ENCODE measurements around the gene SPIRE2. TPM values are rescaled to one million over a fixed set of nuclear protein-coding genes. Genes with fewer than 3 reads are reported as not detected.
A peak's percentile ranks its signal among the peaks of the same experiment; 100 is the strongest.

SPIRE2 gene
- total RNA-seq, 5 donors from 2014 or later (not counting 1 experiment from before 2014, with no cell fraction given): 0.23 to 1.1 (median 0.56) TPM; not detected in 1

GRCh38 chr16:89908236-89908635 lies 80.0 kb downstream of the SPIRE2 start:
- H3K4me3 ChIP-seq (ENCODE audit: control insufficient read depth in 1 of 2, extremely low read depth in 1 of 2, low read length in 1 of 2): no peak overlapping the region
- no peaks in the 10 kb centered on the region for H3K9me3 ChIP-seq
- peaks cover 6 to 42% of the 10 kb centered on the region in 2 donors for H3K36me3 ChIP-seq (ENCODE audit: control insufficient read depth in 2 of 2, extremely low read depth in 1 of 2, insufficient read depth in 1 of 2, low read length in 1 of 2)
- ATAC-seq (replicated peaks in 1 of 4) (no peak), DNase-seq (no peak)
- Mint-ChIP-seq H3K4me3 (no peak overlapping the region), H3K36me3 (peaks cover 25% of the 10 kb centered on the region), H3K27ac (no peak overlapping the region), H3K27me3 (no peaks in the 10 kb centered on the region), H3K9me3 (no peaks in the 10 kb centered on the region), H3K4me1 (peaks cover 0 to 6% (median 0%) of the 10 kb centered on the region in 3 donors)
- POLR2A ChIA-PET: interaction anchor here in 1 of 2 donors (0.6 kb wide), 2 partner anchors 27 to 194 kb away, joined by 3 to 4 read pairs; no protein-coding TSS in a partner anchor
- H3K4me1 ChIP-seq (ENCODE audit: control insufficient read depth in 1 of 2, extremely low read depth in 1 of 2, insufficient read depth in 2 of 2, low read length in 2 of 2): peaks cover 0 to 17% of the 10 kb centered on the region in 2 experiments
- CTCF ChIA-PET: interaction anchor here (0.6 to 1.1 kb wide), 3 partner anchors 19 to 308 kb away, joined by 3 to 7 read pairs (median 4); no protein-coding TSS in a partner anchor
- H3K27ac ChIP-seq (ENCODE audit: low read length): no peak overlapping the region
- no peaks in the 10 kb centered on the region for H3K27me3 ChIP-seq (replicated peaks in 1 of 2; ENCODE audit: control insufficient read depth in 2 of 2, extremely low read depth in 1 of 2, insufficient read depth in 2 of 2, low read length in 1 of 2)
- WGBS (ENCODE audit: insufficient coverage): 95% methylated on average over 2 of the region's 4 CpGs

GRCh38 chr16:89909777-89910716 lies 81.8 kb downstream of the SPIRE2 start:
- no peaks in the 10 kb centered on the region for H3K27me3 Mint-ChIP-seq

DNA sequence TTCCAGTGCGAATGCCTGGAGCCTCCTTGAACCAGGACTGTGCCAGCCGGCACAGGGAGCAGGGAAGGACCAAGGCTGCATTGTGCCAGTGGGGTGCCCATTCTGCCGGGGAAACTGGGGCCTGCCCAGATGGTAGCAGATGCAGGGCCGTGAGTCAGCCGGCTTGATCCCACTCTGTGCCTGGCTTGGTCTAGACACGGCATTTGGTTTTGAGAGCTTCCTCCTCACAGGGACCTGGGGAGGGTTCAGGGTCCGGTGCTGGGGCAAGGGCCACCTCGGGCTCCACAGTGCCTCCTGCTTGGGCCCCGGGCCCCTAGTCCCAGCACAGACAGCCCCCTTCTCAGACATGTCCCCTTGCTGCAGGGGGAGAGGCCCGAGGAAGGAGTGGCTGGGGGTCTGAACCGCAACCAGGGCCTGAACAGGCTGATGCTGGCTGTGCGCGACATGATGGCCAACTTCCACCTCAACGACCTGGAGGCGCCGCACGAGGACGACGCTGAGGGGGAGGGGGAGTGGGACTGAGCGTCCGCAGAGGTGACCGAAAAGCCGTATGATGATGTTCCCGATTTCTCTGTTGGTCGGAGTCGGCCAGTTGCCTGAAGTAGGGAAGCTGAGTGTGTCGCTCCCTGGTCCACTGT lies 82.6 kb downstream of the SPIRE2 start:
- H3K27me3 ChIP-seq (replicated peaks in 1 of 2; ENCODE audit: control insufficient read depth in 2 of 2, extremely low read depth in 1 of 2, insufficient read depth in 2 of 2, low read length in 1 of 2): peaks cover 0 to 7% of the 10 kb centered on the region in 2 experiments
- peak in 2 of 4 experiments; percentile 5 to 11 for ATAC-seq (replicated peaks in 1 of 4)
- DNase-seq: no peak
- Mint-ChIP-seq H3K4me3 (no peak overlapping the region), H3K4me1 (peaks cover 0 to 11% (median 5%) of the 10 kb centered on the region in 3 donors), H3K36me3 (peaks cover 21% of the 10 kb centered on the region), H3K27ac (no peak overlapping the region), H3K27me3 (no peaks in the 10 kb centered on the region), H3K9me3 (no peaks in the 10 kb centered on the region)
- ChIA-PET CTCF (interaction anchor here (0.9 to 1.2 kb wide), 5 partner anchors 29 to 211 kb away, joined by 3 to 6 read pairs (median 4); no protein-coding TSS in a partner anchor), POLR2A (interaction anchor here in 1 of 2 donors (0.6 kb wide), 1 partner anchor 47 kb away, joined by 3 read pairs; no protein-coding TSS in a partner anchor)
- H3K9me3 ChIP-seq: no peaks in the 10 kb centered on the region
- H3K27ac ChIP-seq (ENCODE audit: low read length): no peak overlapping the region
- no peak overlapping the region for H3K4me3 ChIP-seq (ENCODE audit: control insufficient read depth in 1 of 2, extremely low read depth in 1 of 2, low read length in 1 of 2)
- WGBS (ENCODE audit: insufficient coverage): 98% methylated on average over 17 of the region's 27 CpGs
- H3K36me3 ChIP-seq (ENCODE audit: control insufficient read depth in 2 of 2, extremely low read depth in 1 of 2, insufficient read depth in 1 of 2, low read length in 1 of 2): peaks cover 5 to 31% of the 10 kb centered on the region in 2 donors
- peaks cover 0 to 20% of the 10 kb centered on the region in 2 experiments for H3K4me1 ChIP-seq (ENCODE audit: control insufficient read depth in 1 of 2, extremely low read depth in 1 of 2, insufficient read depth in 2 of 2, low read length in 2 of 2)

More at GRCh38 chr16:89909777-89910716, 81.8 kb downstream of the SPIRE2 start:
- peak; percentile 74 to 80 (median 77) for ATAC-seq (replicated peaks in 1 of 4)
- no peaks in the 10 kb centered on the region for H3K9me3 ChIP-seq
- H3K36me3 Mint-ChIP-seq: peaks cover 28% of the 10 kb centered on the region
- H3K9me3 Mint-ChIP-seq: no peaks in the 10 kb centered on the region
- WGBS (ENCODE audit: insufficient coverage): 71% methylated on average over 44 of the region's 47 CpGs
- peaks cover 0 to 10% (median 5%) of the 10 kb centered on the region in 3 donors for H3K4me1 Mint-ChIP-seq
- H3K27ac Mint-ChIP-seq: no peak overlapping the region
- ChIA-PET POLR2A (interaction anchor here (0.6 to 0.8 kb wide), 2 partner anchors 46 to 204 kb away, joined by 3 read pairs; no protein-coding TSS in a partner anchor), CTCF (interaction anchor here (0.6 to 1.1 kb wide), 8 partner anchors 46 to 494 kb away, joined by 3 to 6 read pairs (median 5); no protein-coding TSS in a partner anchor)
- H3K27ac ChIP-seq (ENCODE audit: low read length): no peak overlapping the region
- H3K4me1 ChIP-seq (ENCODE audit: control insufficient read depth in 1 of 2, extremely low read depth in 1 of 2, insufficient read depth in 2 of 2, low read length in 2 of 2): peaks cover 0 to 17% of the 10 kb centered on the region in 2 experiments
- peaks cover 6 to 38% of the 10 kb centered on the region in 2 donors for H3K36me3 ChIP-seq (ENCODE audit: control insufficient read depth in 2 of 2, extremely low read depth in 1 of 2, insufficient read depth in 1 of 2, low read length in 1 of 2)
- peaks cover 0 to 3% of the 10 kb centered on the region in 2 experiments for H3K27me3 ChIP-seq (replicated peaks in 1 of 2; ENCODE audit: control insufficient read depth in 2 of 2, extremely low read depth in 1 of 2, insufficient read depth in 2 of 2, low read length in 1 of 2)
- H3K4me3 Mint-ChIP-seq: no peak overlapping the region
- peak; percentile 22 to 79 (median 59) for DNase-seq
- H3K4me3 ChIP-seq (ENCODE audit: control insufficient read depth in 1 of 2, extremely low read depth in 1 of 2, low read length in 1 of 2): no peak overlapping the region

GRCh38 chr16:89911375-89911774 lies 83.1 kb downstream of the SPIRE2 start:
- Mint-ChIP-seq H3K4me3 (no peak overlapping the region), H3K27me3 (no peaks in the 10 kb centered on the region), H3K27ac (no peak overlapping the region), H3K9me3 (no peaks in the 10 kb centered on the region), H3K4me1 (peaks cover 3 to 16% (median 5%) of the 10 kb centered on the region in 3 donors), H3K36me3 (peaks cover 19% of the 10 kb centered on the region)
- POLR2A ChIA-PET: no interaction called here
- peaks cover 0 to 25% of the 10 kb centered on the region in 2 donors for H3K36me3 ChIP-seq (ENCODE audit: control insufficient read depth in 2 of 2, extremely low read depth in 1 of 2, insufficient read depth in 1 of 2, low read length in 1 of 2)
- no peak for ATAC-seq (replicated peaks in 1 of 4)
- no peak overlapping the region for H3K27ac ChIP-seq (ENCODE audit: low read length)
- H3K9me3 ChIP-seq: no peaks in the 10 kb centered on the region
- peaks cover 0 to 17% of the 10 kb centered on the region in 2 experiments for H3K4me1 ChIP-seq (ENCODE audit: control insufficient read depth in 1 of 2, extremely low read depth in 1 of 2, insufficient read depth in 2 of 2, low read length in 2 of 2)
- DNase-seq: no peak
- H3K27me3 ChIP-seq (replicated peaks in 1 of 2; ENCODE audit: control insufficient read depth in 2 of 2, extremely low read depth in 1 of 2, insufficient read depth in 2 of 2, low read length in 1 of 2): peaks cover 0 to 12% of the 10 kb centered on the region in 2 experiments
- CTCF ChIA-PET: interaction anchor here in 1 of 2 donors (1.2 kb wide), 1 partner anchor 29 kb away, joined by 3 read pairs; no protein-coding TSS in a partner anchor
- H3K4me3 ChIP-seq (ENCODE audit: control insufficient read depth in 1 of 2, extremely low read depth in 1 of 2, low read length in 1 of 2): no peak overlapping the region
- 98% methylated on average over 6 of the region's 14 CpGs for WGBS (ENCODE audit: insufficient coverage)

DNA sequence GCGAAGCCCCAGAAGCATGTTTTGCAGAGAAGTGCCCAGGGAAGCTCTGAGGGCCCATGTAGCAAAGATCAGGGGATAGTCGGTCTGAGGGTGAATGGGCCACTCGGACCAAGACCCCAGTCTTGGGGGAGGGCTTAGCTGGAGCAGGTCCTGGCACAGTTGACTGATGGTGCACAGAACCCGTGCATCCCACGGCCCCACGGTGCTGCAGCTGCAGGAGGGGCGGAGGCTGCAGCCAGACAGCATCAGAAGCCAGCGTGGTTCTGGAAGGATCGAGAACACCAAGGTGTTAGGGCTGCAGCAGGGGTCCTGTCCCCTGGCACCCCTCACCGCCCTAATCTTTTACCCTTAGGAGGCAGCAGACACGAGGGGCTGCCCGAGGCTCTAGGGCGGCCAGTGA lies 83.9 kb downstream of the SPIRE2 start:
- Mint-ChIP-seq H3K27ac (no peak overlapping the region), H3K9me3 (no peaks in the 10 kb centered on the region), H3K4me1 (peaks cover 3 to 18% (median 5%) of the 10 kb centered on the region in 3 donors), H3K4me3 (no peak overlapping the region), H3K36me3 (peaks cover 12% of the 10 kb centered on the region), H3K27me3 (no peaks in the 10 kb centered on the region)
- Histone ChIP-seq H3K4me3 (ENCODE audit: control insufficient read depth in 1 of 2, extremely low read depth in 1 of 2, low read length in 1 of 2) (no peak overlapping the region), H3K27me3 (replicated peaks in 1 of 2; ENCODE audit: control insufficient read depth in 2 of 2, extremely low read depth in 1 of 2, insufficient read depth in 2 of 2, low read length in 1 of 2) (peaks cover 0 to 15% of the 10 kb centered on the region in 2 experiments), H3K36me3 (ENCODE audit: control insufficient read depth in 2 of 2, extremely low read depth in 1 of 2, insufficient read depth in 1 of 2, low read length in 1 of 2) (peaks cover 0 to 18% of the 10 kb centered on the region in 2 donors), H3K4me1 (ENCODE audit: control insufficient read depth in 1 of 2, extremely low read depth in 1 of 2, insufficient read depth in 2 of 2, low read length in 2 of 2) (peaks cover 0 to 19% of the 10 kb centered on the region in 2 experiments), H3K27ac (ENCODE audit: low read length) (no peak overlapping the region), H3K9me3 (no peaks in the 10 kb centered on the region)
- ATAC-seq (replicated peaks in 1 of 4) (no peak), DNase-seq (no peak)
- 95% methylated on average over 13 of the region's 13 CpGs for WGBS (ENCODE audit: insufficient coverage)
- ChIA-PET POLR2A (no interaction called here), CTCF (no interaction called here)

DNA sequence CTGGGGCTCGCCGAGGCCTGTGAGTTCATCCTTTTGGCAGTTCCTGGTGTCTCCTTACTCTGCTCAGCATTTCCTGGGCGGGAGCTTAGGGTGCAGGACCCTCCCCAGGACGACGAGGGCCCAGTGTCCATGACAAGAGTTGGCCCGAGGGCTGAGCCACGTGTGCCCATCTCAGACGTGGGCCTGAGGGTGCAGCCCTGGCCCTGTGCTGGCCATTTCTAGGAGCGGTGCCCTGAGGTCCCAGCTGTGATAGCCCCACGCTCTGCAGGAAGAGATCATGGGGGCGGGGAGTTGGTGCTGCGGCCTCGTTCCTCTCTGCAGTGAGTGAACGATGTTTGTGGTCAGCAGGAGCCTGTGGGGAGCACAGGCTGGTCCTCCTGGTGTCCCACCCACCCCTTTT lies 84.4 kb downstream of the SPIRE2 start:
- 89% methylated on average over 11 of the region's 14 CpGs for WGBS (ENCODE audit: insufficient coverage)
- CTCF ChIA-PET: no interaction called here

More for the DNA sequence above, 84.4 kb downstream of the SPIRE2 start:
- Histone ChIP-seq H3K36me3 (ENCODE audit: control insufficient read depth in 2 of 2, extremely low read depth in 1 of 2, insufficient read depth in 1 of 2, low read length in 1 of 2) (peaks cover 0 to 18% of the 10 kb centered on the region in 2 donors), H3K9me3 (no peaks in the 10 kb centered on the region), H3K27me3 (replicated peaks in 1 of 2; ENCODE audit: control insufficient read depth in 2 of 2, extremely low read depth in 1 of 2, insufficient read depth in 2 of 2, low read length in 1 of 2) (peaks cover 0 to 17% of the 10 kb centered on the region in 2 experiments), H3K4me3 (ENCODE audit: control insufficient read depth in 1 of 2, extremely low read depth in 1 of 2, low read length in 1 of 2) (no peak overlapping the region), H3K27ac (ENCODE audit: low read length) (no peak overlapping the region), H3K4me1 (ENCODE audit: control insufficient read depth in 1 of 2, extremely low read depth in 1 of 2, insufficient read depth in 2 of 2, low read length in 2 of 2) (peaks cover 0 to 24% of the 10 kb centered on the region in 2 experiments)
- Mint-ChIP-seq H3K4me1 (peaks cover 7 to 23% (median 7%) of the 10 kb centered on the region in 3 donors), H3K4me3 (no peak overlapping the region), H3K9me3 (no peaks in the 10 kb centered on the region), H3K27ac (no peak overlapping the region), H3K27me3 (no peaks in the 10 kb centered on the region), H3K36me3 (peaks cover 12% of the 10 kb centered on the region)
- ATAC-seq (replicated peaks in 1 of 4): no peak
- no peak for DNase-seq
- POLR2A ChIA-PET: no interaction called here

Data from T-cell (primary cell).